Measurements from ENCODE around the gene ZNF79. TPM values are rescaled to one million over a fixed set of nuclear protein-coding genes. Genes with fewer than 3 reads are reported as not detected.

Gene ZNF79
- total RNA-seq, 1 donor from 2014 or later, result 21.7 TPM

DNA sequence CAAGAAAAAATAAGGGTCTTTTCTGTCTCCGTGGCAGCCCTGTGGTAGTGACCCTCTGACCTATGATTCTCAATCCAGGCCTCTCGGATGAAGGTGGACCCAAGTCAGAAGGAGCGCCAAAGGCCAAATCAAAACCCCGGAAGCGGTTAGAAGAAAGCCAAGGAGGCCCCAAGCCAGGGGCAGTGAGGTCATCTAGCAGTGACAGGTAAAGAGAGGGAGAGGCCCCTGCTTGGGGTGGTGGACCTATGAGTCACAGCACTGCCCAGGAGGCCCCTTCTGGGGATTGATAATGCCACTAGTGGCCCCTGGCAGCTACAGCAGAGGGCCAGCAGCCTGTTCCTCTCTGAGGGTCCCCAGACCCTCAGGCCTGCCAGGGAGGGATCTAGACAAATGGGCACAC is 33.6 kb upstream of the ZNF79 start:
- intact Hi-C loops (cut with micrococcal nuclease), result loop anchor here (10.0 kb wide), 1 partner anchor 184 kb away; no protein-coding TSS in a partner anchor
- Mint-ChIP-seq H3K4me3 (no peak overlapping the region), H3K36me3 (ENCODE audit: low read depth) (no peaks in the 10 kb centered on the region), H3K27me3 (ENCODE audit: insufficient read depth) (peaks cover 47% of the 10 kb centered on the region), H3K4me1 (ENCODE audit: low read depth) (peaks cover 26% of the 10 kb centered on the region), H3K9me3 (no peaks in the 10 kb centered on the region), H3K27ac (no peak overlapping the region)
- DNase-seq (ENCODE audit: low spot score), result no peak

DNA sequence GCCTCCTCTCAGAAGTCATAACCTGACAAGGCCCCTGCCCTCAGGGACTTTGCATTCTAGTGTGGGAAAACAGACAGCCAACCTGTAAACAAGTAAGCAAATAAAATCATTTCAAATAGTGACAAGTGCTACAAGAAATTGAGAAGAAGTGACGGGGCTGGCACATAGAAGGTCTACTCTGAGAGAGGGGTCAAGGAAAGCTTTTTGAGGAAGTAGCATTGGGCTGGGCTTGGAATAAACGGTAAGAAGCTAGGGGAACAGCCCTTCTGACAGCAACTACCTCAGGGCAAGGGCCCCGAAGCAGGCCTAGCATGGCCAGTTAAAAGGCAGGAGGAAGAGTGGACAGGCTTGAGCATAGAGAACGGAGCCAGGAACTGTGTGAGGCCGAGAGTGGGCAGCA is 32.0 kb upstream of the ZNF79 start:
- peaks cover 45% of the 10 kb centered on the region for H3K27me3 Mint-ChIP-seq (ENCODE audit: insufficient read depth)
- no peak overlapping the region for H3K4me3 Mint-ChIP-seq
- H3K36me3 Mint-ChIP-seq (ENCODE audit: low read depth), result no peaks in the 10 kb centered on the region
- intact Hi-C loops (cut with micrococcal nuclease), result loop anchor here (10.0 kb wide), 1 partner anchor 183 kb away; no protein-coding TSS in a partner anchor
- H3K4me1 Mint-ChIP-seq (ENCODE audit: low read depth), result peaks cover 30% of the 10 kb centered on the region
- no peaks in the 10 kb centered on the region for H3K9me3 Mint-ChIP-seq
- H3K27ac Mint-ChIP-seq, result no peak overlapping the region
- DNase-seq (ENCODE audit: low spot score), result no peak

DNA sequence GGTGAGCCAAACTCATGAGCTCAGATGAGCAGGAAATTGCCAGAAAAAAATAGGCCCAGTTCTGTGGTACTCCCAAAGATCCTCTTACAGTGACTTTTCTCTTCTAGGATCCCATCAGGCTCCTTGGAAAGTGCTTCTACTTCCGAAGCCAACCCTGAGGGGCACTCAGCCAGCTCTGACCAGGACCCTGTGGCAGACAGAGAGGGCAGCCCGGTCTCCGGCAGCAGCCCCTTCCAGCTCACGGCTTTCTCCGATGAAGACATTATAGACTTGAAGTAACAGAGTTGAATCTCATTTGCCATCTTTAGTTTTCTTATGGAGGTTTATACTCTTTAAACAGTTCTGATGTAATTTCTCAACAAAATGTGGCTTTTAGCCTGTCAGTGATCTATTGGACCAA is 31.2 kb upstream of the ZNF79 start:
- peaks cover 28% of the 10 kb centered on the region for H3K4me1 Mint-ChIP-seq (ENCODE audit: low read depth)
- H3K9me3 Mint-ChIP-seq, result no peaks in the 10 kb centered on the region
- intact Hi-C loops (cut with micrococcal nuclease), result loop anchor here (10.0 kb wide), 1 partner anchor 182 kb away; no protein-coding TSS in a partner anchor
- H3K27ac Mint-ChIP-seq, result no peak overlapping the region
- no peaks in the 10 kb centered on the region for H3K36me3 Mint-ChIP-seq (ENCODE audit: low read depth)
- no peak overlapping the region for H3K4me3 Mint-ChIP-seq
- no peak for DNase-seq (ENCODE audit: low spot score)
- H3K27me3 Mint-ChIP-seq (ENCODE audit: insufficient read depth), result peaks cover 45% of the 10 kb centered on the region

DNA sequence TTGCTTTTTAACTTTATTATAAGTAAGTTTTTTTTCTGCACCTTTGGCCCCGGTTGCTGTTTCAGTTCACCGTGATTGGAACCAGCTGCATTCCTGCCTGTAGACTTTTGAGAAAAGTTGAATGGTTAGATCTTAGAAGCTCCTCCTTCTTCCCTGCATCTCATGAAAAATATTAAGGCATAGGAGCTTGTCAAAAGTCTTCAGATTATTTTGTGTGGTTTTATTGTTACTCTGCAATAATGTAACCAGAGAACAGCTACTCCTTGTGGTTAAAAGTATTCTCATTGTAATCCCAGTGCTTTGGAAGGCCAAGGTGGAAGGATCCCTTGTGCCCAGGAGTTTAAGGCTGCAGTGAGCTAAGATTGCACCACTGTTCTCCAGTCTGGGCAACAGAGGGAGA is 30.5 kb upstream of the ZNF79 start:
- Mint-ChIP-seq H3K36me3 (ENCODE audit: low read depth) (no peaks in the 10 kb centered on the region), H3K4me1 (ENCODE audit: low read depth) (peaks cover 28% of the 10 kb centered on the region), H3K4me3 (no peak overlapping the region), H3K9me3 (no peaks in the 10 kb centered on the region), H3K27ac (no peak overlapping the region), H3K27me3 (ENCODE audit: insufficient read depth) (peaks cover 52% of the 10 kb centered on the region)
- no peak for DNase-seq (ENCODE audit: low spot score)
- intact Hi-C loops (cut with micrococcal nuclease), result loop anchor here (10.0 kb wide), 1 partner anchor 181 kb away; no protein-coding TSS in a partner anchor

DNA sequence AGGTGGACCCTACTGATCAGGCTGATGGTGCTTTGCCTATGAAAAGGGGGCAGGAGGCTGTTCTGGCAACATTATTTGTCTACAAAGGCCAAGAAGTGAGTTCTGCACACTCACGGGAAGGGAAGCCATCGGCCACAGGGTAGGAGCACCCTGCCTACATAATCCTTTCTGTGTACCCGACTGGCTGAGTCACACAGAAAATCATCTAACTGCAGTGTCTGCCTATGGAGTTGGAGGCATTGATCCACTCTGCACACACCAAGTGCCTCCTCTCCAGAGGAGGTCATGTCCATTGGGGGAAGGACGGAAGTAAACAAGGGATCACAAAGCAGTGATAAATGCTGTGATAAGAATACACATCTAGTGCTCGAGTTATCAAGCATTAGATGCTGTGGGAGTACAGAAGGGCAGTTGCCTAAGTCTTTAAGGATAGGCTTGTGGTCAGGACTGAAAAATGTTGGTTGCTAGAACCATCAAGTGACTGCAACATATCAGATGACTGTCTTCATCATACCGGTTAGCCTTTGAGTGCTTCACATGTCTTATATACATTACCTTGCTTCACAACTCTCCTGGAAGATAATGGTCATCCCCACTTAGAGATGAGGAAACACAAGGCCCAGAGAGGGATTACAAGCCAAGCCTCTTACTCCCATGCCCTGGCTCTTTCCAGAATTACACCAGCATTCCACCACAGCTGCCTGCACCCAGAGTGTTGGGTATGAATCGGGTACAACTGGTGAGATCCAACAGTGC is 28.5 kb upstream of the ZNF79 start:
- Mint-ChIP-seq H3K4me3 (peak overlapping the region; percentile 59), H3K4me1 (ENCODE audit: low read depth) (peaks cover 18% of the 10 kb centered on the region), H3K27me3 (ENCODE audit: insufficient read depth) (peaks cover 59% of the 10 kb centered on the region), H3K9me3 (no peaks in the 10 kb centered on the region), H3K27ac (no peak overlapping the region), H3K36me3 (ENCODE audit: low read depth) (no peaks in the 10 kb centered on the region)
- intact Hi-C loops (cut with micrococcal nuclease), result loop anchor here (1.0 to 10.0 kb wide), 7 partner anchors 7 to 483 kb away; partner anchors contain the start of genes LRSAM1, RALGPS1, RPL12 and ZNF79
- DNase-seq (ENCODE audit: low spot score), result no peak

DNA sequence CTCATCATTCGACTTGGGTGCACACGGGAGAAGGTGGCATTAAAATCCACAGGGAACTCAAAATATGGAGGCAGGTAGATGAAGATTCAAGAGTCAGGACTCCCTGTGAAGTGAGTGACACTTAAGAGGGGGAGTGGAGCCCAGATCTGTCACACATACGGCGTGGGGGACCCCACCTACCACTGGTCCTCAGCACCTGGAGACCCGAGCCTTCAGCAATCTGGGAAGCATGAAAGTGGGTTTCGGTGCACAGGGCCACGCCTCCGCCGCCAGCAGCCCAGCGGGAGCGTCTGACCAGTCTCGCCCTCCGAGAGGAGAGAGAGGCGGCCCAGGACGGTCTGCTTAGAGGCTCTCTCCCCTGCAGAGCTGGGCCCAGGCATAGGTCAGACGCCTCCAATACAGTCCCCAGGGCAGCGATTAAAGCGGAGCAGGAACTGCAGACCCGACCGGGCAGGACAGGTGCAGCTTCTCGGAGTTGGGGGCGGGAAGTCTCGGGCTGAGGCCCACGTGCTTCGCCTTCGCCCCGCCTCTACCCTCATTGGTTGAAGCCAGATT is 27.9 kb upstream of the ZNF79 start:
- H3K9me3 Mint-ChIP-seq, result no peaks in the 10 kb centered on the region
- H3K27ac Mint-ChIP-seq, result no peak overlapping the region
- H3K36me3 Mint-ChIP-seq (ENCODE audit: low read depth), result no peaks in the 10 kb centered on the region
- H3K27me3 Mint-ChIP-seq (ENCODE audit: insufficient read depth), result peaks cover 59% of the 10 kb centered on the region
- peaks cover 18% of the 10 kb centered on the region for H3K4me1 Mint-ChIP-seq (ENCODE audit: low read depth)
- no peak for DNase-seq (ENCODE audit: low spot score)
- H3K4me3 Mint-ChIP-seq, result peak overlapping the region; percentile 59
- intact Hi-C loops (cut with micrococcal nuclease), result loop anchor here (1.0 to 10.0 kb wide), 7 partner anchors 8 to 484 kb away; partner anchors contain the start of genes LRSAM1, RALGPS1, RPL12 and ZNF79

DNA sequence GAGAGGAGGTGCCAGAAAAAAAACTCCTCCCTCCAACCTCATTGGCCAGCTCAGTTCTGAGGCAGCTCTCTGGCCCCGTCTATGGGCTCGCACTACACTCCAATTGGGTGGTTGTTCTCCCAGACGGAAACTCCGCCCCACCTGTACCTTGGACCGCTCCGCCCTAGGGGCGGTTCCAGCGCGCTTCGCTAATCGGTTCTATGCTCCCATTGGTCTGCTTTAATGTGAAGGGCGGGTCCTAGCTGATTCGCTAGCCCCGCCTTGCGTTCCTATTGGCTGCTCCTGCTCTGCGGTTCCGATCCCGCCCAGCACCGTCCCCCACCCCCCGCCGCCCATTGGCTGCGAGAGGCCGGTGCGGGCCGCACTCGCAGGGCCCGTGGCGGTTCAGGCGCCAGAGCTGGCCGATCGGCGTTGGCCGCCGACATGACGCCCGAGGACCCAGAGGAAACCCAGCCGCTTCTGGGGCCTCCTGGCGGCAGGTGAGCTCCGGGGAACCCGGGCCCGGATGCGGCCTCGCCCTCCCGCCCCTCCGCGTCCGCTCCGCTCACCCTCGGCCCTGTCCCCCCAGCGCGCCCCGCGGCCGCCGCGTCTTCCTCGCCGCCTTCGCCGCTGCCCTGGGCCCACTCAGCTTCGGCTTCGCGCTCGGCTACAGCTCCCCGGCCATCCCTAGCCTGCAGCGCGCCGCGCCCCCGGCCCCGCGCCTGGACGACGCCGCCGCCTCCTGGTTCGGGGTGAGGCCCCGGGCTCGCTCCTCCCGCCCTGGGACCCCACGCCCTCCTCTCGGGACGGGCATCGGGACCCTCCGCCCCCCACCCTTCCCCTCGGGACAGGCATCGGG is 27.2 kb upstream of the ZNF79 start, which contains the start of gene SLC2A8:
Gene SLC2A8, plus strand, starts transcription at position 362 of the 838 bp plus-strand sequence. Its CDS starts 62 bp downstream, at position 424.
- Mint-ChIP-seq H3K36me3 (ENCODE audit: low read depth) (no peaks in the 10 kb centered on the region), H3K27me3 (ENCODE audit: insufficient read depth) (peaks cover 56% of the 10 kb centered on the region), H3K27ac (no peak within 1 kb of the TSS), H3K9me3 (no peaks in the 10 kb centered on the region), H3K4me3 (peak within 1 kb of the TSS; percentile 79), H3K4me1 (ENCODE audit: low read depth) (peaks cover 18% of the 10 kb centered on the region)
- intact Hi-C loops (cut with micrococcal nuclease), result loop anchor here (1.0 to 10.0 kb wide), 8 partner anchors 9 to 485 kb away; partner anchors contain the start of genes LRSAM1, RALGPS1, RPL12 and ZNF79
- peak; percentile 96 for DNase-seq (ENCODE audit: low spot score)

DNA sequence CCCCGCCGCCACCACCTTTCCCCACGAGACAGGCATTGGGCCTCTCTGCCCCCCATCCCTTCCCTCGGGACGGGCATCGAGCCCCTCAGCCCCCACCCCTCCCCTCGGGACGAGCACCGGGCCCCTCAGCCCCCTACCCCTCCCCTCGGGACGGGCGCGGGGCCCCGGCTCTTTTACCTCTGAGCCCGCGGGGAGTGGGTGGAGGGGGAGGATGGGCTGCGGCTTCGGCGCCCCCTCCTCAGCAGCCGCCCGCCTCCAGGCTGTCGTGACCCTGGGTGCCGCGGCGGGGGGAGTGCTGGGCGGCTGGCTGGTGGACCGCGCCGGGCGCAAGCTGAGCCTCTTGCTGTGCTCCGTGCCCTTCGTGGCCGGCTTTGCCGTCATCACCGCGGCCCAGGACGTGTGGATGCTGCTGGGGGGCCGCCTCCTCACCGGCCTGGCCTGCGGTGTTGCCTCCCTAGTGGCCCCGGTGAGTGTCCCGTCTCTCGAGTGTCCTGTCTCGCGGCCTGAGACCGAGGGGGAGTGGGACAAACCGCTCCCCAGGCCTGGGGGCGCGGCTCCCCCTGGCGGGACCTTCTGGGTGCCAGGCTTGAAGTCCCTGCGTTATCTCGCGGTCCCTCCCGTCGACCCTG is 26.4 kb upstream of the ZNF79 start:
- H3K4me1 Mint-ChIP-seq (ENCODE audit: low read depth), result peaks cover 18% of the 10 kb centered on the region
- no peak for DNase-seq (ENCODE audit: low spot score)
- no peaks in the 10 kb centered on the region for H3K9me3 Mint-ChIP-seq
- intact Hi-C loops (cut with micrococcal nuclease), result loop anchor here (1.0 to 10.0 kb wide), 4 partner anchors 173 to 485 kb away; partner anchors contain the start of gene RALGPS1
- H3K4me3 Mint-ChIP-seq, result peak overlapping the region; percentile 79
- no peak overlapping the region for H3K27ac Mint-ChIP-seq
- H3K27me3 Mint-ChIP-seq (ENCODE audit: insufficient read depth), result peaks cover 48% of the 10 kb centered on the region
- H3K36me3 Mint-ChIP-seq (ENCODE audit: low read depth), result no peaks in the 10 kb centered on the region

DNA sequence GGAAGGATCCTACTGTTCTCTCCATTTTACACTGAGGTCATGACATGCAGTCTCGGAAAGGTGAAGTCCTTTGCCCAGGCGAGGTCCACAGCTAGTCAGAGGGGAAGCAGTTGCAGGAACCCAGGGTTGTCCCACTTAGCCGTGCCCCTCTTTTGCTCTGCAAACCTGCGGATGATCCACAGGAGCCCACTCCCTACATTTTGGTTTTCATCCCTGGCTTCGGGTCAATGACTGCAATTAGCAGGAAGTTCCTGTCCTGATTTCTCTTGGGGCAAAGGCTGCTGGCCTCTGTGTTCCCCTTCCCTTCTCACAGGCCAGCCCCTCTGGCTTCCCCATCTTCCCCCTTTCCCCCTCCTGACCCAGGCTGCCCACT is 25.9 kb upstream of the ZNF79 start:
- intact Hi-C loops (cut with micrococcal nuclease), result loop anchor here (5.0 to 10.0 kb wide), 2 partner anchors 177 to 486 kb away; partner anchors contain the start of gene RALGPS1
- Mint-ChIP-seq H3K9me3 (no peaks in the 10 kb centered on the region), H3K4me1 (ENCODE audit: low read depth) (peaks cover 18% of the 10 kb centered on the region), H3K27me3 (ENCODE audit: insufficient read depth) (peaks cover 43% of the 10 kb centered on the region), H3K4me3 (peak overlapping the region; percentile 79), H3K36me3 (ENCODE audit: low read depth) (no peaks in the 10 kb centered on the region), H3K27ac (no peak overlapping the region)
- no peak for DNase-seq (ENCODE audit: low spot score)

DNA sequence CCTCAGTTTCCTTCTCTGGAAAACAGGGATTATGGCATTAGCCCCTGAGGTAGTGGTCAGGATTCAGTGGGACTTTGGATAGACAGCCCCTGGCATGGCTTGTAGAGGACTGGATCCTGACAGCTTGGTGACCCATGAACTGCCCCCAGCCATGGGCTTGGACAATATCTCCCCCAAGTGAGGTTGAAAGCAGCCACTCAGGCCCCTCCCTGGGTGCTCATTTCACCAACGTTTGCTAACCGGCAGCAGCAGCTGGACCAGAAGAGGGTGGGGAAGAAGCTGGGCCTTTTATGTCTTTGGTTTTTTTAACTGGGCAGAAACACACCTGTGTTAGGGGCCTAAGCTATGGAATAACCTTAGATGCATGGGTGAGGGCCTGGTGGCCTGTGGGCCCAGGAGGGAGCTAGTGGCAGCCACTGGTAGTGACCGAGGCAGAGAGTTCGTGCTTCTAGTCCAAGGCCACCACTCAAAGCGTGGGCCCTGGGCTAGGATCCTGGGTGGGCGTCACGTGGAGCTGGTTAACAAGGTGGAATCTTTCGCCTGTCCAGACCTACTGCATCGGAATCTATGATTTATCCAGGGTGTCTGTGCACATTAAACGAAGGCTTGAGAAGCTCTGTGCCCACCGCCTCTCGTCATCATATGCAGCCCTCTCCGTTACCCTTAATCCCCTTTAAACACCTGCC is 25.3 kb upstream of the ZNF79 start:
- intact Hi-C loops (cut with micrococcal nuclease), result loop anchor here (5.0 to 10.0 kb wide), 2 partner anchors 176 to 487 kb away; partner anchors contain the start of gene RALGPS1
- DNase-seq (ENCODE audit: low spot score), result no peak
- no peaks in the 10 kb centered on the region for H3K36me3 Mint-ChIP-seq (ENCODE audit: low read depth)
- no peak overlapping the region for H3K27ac Mint-ChIP-seq
- H3K9me3 Mint-ChIP-seq, result no peaks in the 10 kb centered on the region
- H3K4me3 Mint-ChIP-seq, result peak overlapping the region; percentile 79
- H3K27me3 Mint-ChIP-seq (ENCODE audit: insufficient read depth), result peaks cover 40% of the 10 kb centered on the region
- H3K4me1 Mint-ChIP-seq (ENCODE audit: low read depth), result peaks cover 18% of the 10 kb centered on the region

DNA sequence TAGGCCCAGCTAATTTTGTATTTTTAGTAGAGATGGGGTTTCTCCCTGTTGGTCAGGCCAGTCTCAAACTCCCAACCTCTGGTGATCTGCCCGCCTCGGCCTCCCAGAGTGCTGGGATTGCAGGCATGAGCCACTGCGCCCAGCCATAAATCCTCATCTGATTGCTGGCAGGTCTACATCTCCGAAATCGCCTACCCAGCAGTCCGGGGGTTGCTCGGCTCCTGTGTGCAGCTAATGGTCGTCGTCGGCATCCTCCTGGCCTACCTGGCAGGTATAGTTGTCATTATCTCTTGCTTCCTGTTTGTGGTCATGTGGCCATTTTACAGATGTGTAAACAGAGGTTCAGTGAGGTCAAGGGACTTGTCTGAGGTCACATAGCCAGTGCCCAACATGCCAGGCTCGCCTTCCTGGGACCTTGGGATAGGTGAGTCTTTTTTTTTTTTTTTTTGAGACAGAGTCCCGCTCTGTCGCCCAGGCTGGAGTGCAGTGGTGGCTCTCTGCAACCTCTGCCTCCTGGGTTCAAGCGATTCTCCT is 24.4 kb upstream of the ZNF79 start:
- DNase-seq (ENCODE audit: low spot score), result no peak
- Mint-ChIP-seq H3K27me3 (ENCODE audit: insufficient read depth) (peaks cover 31% of the 10 kb centered on the region), H3K36me3 (ENCODE audit: low read depth) (no peaks in the 10 kb centered on the region), H3K4me1 (ENCODE audit: low read depth) (peaks cover 18% of the 10 kb centered on the region), H3K9me3 (no peaks in the 10 kb centered on the region), H3K4me3 (no peak overlapping the region), H3K27ac (no peak overlapping the region)
- intact Hi-C loops (cut with micrococcal nuclease), result loop anchor here (5.0 to 10.0 kb wide), 2 partner anchors 175 to 488 kb away; partner anchors contain the start of gene RALGPS1
